Tibial nerve (tissue), 4 donors: ENCODE results near the gene GRM1. TPM values are rescaled to one million over a fixed set of nuclear protein-coding genes. Genes with fewer than 3 reads are reported as not detected.

ENCODE experiments used
- DNase-seq, 2 donors: peaks; one replicate each; pipeline ENCODE4 v3.0.0-alpha.2; 2019; ENCODE audit warnings: low spot score in 2 of 2
- H3K27ac ChIP-seq, 4 donors: fragments of 200-600 bp; sonication (generic) in 3 of 4; one replicate each; pipeline ENCODE4 v1.5.1; 2017 to 2019; ENCODE audit warnings: mild to moderate bottlenecking in 1 of 4
- H3K27me3 ChIP-seq, 2 donors: fragments of 200-600 bp; sonication (generic) in 1 of 2; one replicate each; pipeline versions ENCODE4 v1.5.1 to v1.6.0; 2017 to 2019
- H3K36me3 ChIP-seq, 3 donors: fragments of 200-600 bp; sonication (generic); one replicate each; pipeline ENCODE4 v1.5.1; 2018 to 2019
- H3K4me1 ChIP-seq, 4 donors: fragments of 200-600 bp; sonication (generic) in 3 of 4; one replicate each; pipeline ENCODE4 v1.5.1; 2017 to 2019
- H3K4me3 ChIP-seq, 4 donors: fragments of 200-600 bp; sonication (generic) in 3 of 4; one replicate each; pipeline ENCODE4 v1.5.1; 2017 to 2019; ENCODE audit warnings: mild to moderate bottlenecking in 1 of 4, moderate library complexity in 1 of 4
- H3K9me3 ChIP-seq, 4 donors: fragments of 200-600 bp; sonication (generic) in 3 of 4; one replicate each; pipeline ENCODE4 v1.5.1; 2017 to 2019
- EP300 ChIP-seq, 2 donors: sonication (generic); formaldehyde crosslinking; IDR thresholded peaks; one replicate each; pipeline ENCODE4 v1.6.1; 2017; ENCODE audit warnings: antibody characterized with exemption in 2 of 2, mild to moderate bottlenecking in 1 of 2
- POLR2A ChIP-seq, 2 donors: fragments of 450-650 bp; IDR thresholded peaks; one replicate each; pipeline ENCODE4 v1.6.1; 2017; ENCODE audit warnings: antibody characterized with exemption in 2 of 2, mild to moderate bottlenecking in 2 of 2, moderate library complexity in 2 of 2
- WGBS, 2 donors: methylation state at CpG; one replicate each; pipeline ENCODE4 v1.1.5; 2018; 5-methylcytosine and 5-hydroxymethylcytosine counted together
- total RNA-seq, 4 donors: library from RNA; depleted of rRNA; stranded (reverse); fragments of >200 nt; gene quantifications; one replicate each; pipeline ENCODE4 v1.1.0, GENCODE V29; 2016
- TF ChIP-seq, protein P1 (sequence below), 5 experiments: fragments of 200-600 bp in 3 of 5; fragments of 450-650 bp in 2 of 5; sonication (generic) in 3 of 5; IDR thresholded peaks; one replicate each; pipeline ENCODE4 v1.5.1; 2016 to 2019; ENCODE audit warnings: antibody characterized with exemption in 5 of 5, mild to moderate bottlenecking in 3 of 5, moderate library complexity in 2 of 5

Gene GRM1
- total RNA-seq, 4 donors from 2014 or later, result 0.30 to 0.63 (median 0.44) TPM; not detected in 1

DNA sequence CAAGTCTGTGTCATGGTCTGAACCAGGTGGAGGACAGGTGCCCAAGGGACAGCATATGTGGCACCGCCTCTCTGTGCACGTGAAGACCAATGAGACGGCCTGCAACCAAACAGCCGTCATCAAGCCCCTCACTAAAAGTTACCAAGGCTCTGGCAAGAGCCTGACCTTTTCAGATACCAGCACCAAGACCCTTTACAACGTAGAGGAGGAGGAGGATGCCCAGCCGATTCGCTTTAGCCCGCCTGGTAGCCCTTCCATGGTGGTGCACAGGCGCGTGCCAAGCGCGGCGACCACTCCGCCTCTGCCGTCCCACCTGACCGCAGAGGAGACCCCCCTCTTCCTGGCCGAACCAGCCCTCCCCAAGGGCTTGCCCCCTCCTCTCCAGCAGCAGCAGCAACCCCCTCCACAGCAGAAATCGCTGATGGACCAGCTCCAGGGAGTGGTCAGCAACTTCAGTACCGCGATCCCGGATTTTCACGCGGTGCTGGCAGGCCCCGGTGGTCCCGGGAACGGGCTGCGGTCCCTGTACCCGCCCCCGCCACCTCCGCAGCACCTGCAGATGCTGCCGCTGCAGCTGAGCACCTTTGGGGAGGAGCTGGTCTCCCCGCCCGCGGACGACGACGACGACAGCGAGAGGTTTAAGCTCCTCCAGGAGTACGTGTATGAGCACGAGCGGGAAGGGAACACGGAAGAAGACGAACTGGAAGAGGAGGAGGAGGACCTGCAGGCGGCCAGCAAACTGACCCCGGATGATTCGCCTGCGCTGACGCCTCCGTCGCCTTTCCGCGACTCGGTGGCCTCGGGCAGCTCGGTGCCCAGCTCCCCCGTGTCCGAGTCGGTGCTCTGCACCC, 405.2 kb downstream of the GRM1 start:
- DNase-seq, result no peak
- H3K4me3 ChIP-seq, result peak overlapping the region; percentile 19 to 53 (median 38)
- no peaks in the 10 kb centered on the region for H3K27me3 ChIP-seq
- WGBS, 2 donors, result 12 to 33% methylated on average over 15 to 49 of the region's 59 CpGs
- H3K27ac ChIP-seq, result no peak overlapping the region
- H3K36me3 ChIP-seq, result no peaks in the 10 kb centered on the region
- H3K9me3 ChIP-seq, result no peaks in the 10 kb centered on the region
- H3K4me1 ChIP-seq, result peaks cover 0 to 12% (median 0%) of the 10 kb centered on the region in 4 donors
- no peak for TF ChIP-seq POLR2A (IDR thresholded peaks at IDR 0.05)
- no peak for TF ChIP-seq EP300 (IDR thresholded peaks at IDR 0.05)
- TF ChIP-seq, protein P1, sequence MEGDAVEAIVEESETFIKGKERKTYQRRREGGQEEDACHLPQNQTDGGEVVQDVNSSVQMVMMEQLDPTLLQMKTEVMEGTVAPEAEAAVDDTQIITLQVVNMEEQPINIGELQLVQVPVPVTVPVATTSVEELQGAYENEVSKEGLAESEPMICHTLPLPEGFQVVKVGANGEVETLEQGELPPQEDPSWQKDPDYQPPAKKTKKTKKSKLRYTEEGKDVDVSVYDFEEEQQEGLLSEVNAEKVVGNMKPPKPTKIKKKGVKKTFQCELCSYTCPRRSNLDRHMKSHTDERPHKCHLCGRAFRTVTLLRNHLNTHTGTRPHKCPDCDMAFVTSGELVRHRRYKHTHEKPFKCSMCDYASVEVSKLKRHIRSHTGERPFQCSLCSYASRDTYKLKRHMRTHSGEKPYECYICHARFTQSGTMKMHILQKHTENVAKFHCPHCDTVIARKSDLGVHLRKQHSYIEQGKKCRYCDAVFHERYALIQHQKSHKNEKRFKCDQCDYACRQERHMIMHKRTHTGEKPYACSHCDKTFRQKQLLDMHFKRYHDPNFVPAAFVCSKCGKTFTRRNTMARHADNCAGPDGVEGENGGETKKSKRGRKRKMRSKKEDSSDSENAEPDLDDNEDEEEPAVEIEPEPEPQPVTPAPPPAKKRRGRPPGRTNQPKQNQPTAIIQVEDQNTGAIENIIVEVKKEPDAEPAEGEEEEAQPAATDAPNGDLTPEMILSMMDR (IDR thresholded peaks at IDR 0.05), result no peak

DNA sequence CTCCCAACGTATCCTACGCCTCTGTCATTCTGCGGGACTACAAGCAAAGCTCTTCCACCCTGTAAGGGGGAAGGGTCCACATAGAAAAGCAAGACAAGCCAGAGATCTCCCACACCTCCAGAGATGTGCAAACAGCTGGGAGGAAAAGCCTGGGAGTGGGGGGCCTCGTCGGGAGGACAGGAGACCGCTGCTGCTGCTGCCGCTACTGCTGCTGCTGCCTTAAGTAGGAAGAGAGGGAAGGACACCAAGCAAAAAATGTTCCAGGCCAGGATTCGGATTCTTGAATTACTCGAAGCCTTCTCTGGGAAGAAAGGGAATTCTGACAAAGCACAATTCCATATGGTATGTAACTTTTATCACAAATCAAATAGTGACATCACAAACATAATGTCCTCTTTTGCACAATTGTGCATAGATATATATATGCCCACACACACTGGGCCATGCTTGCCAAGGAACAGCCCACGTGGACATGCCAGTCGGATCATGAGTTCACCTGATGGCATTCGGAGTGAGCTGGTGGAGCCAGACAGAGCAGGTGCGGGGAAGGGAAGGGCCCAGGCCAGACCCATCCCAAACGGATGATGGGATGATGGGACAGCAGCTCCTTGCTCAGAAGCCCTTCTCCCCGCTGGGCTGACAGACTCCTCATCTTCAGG, 406.0 kb downstream of the GRM1 start:
- Histone ChIP-seq H3K4me1 (peaks cover 0 to 12% (median 0%) of the 10 kb centered on the region in 4 donors), H3K9me3 (no peaks in the 10 kb centered on the region), H3K27ac (no peak overlapping the region), H3K4me3 (peak overlapping the region in 3 of 4 donors; percentile 36 to 53 (median 41)), H3K27me3 (no peaks in the 10 kb centered on the region), H3K36me3 (no peaks in the 10 kb centered on the region)
- WGBS, 2 donors, result 40 to 48% methylated on average over 15 of the region's 15 CpGs
- TF ChIP-seq POLR2A (IDR thresholded peaks at IDR 0.05), result no peak
- no peak for TF ChIP-seq EP300 (IDR thresholded peaks at IDR 0.05)
- TF ChIP-seq, protein P1 (IDR thresholded peaks at IDR 0.05), result no peak
- no peak for DNase-seq

DNA sequence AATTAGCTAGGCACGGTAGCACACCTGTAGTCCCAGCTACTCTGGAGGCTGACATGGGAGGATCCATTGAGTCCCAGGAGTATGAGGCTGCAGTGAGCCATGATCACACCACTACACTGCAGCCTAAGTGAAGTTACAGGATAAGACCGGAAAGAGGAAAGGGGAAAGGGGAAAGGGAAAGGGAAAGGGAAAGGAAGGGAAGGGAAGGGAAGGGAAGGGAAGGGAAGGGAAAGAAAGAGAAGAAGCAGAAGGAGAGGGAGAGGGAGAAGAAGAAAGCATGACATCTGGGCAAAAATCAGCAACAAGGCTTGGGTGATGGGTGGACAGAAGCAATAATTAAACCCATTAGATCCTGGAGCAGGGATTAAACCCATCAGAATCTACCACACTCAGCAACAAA, 413.0 kb downstream of the GRM1 start:
- Histone ChIP-seq H3K4me3 (no peak overlapping the region), H3K36me3 (no peaks in the 10 kb centered on the region), H3K9me3 (no peaks in the 10 kb centered on the region), H3K27ac (no peak overlapping the region), H3K27me3 (no peaks in the 10 kb centered on the region), H3K4me1 (no peaks in the 10 kb centered on the region)
- DNase-seq, result no peak
- TF ChIP-seq POLR2A (IDR thresholded peaks at IDR 0.05), result no peak
- TF ChIP-seq EP300 (IDR thresholded peaks at IDR 0.05), result no peak
- TF ChIP-seq, protein P1 (IDR thresholded peaks at IDR 0.05), result no peak
- WGBS, 2 donors, result 86% methylated on average over 2 of the region's 2 CpGs

DNA sequence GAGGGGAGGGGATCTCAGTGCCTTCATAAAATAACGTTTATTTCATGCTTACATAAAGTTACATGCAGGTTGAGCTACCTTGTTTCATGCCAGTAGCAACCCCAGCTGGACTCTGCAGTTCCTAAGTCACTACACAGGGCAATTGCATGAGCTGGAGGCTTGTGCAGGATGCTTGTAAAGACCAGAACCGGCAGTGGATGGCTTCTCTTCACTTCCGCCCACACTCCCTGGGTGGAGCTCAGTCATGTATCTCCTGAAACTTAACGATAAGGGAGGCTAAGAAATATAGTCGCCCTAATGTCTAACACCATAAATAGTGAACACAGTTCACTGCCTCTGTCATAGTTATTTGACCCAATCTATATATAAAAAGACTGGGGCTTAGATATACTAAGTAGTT, 415.3 kb downstream of the GRM1 start:
- TF ChIP-seq, protein P1 (IDR thresholded peaks at IDR 0.05), result no peak
- no peak for TF ChIP-seq EP300 (IDR thresholded peaks at IDR 0.05)
- TF ChIP-seq POLR2A (IDR thresholded peaks at IDR 0.05), result no peak
- Histone ChIP-seq H3K27ac (no peak overlapping the region), H3K36me3 (no peaks in the 10 kb centered on the region), H3K9me3 (peaks cover 0 to 14% (median 0%) of the 10 kb centered on the region in 4 donors), H3K4me1 (no peaks in the 10 kb centered on the region), H3K27me3 (no peaks in the 10 kb centered on the region), H3K4me3 (no peak overlapping the region)
- WGBS, 2 donors, result 48 to 51% methylated on average over 5 of the region's 5 CpGs
- DNase-seq, result no peak

DNA sequence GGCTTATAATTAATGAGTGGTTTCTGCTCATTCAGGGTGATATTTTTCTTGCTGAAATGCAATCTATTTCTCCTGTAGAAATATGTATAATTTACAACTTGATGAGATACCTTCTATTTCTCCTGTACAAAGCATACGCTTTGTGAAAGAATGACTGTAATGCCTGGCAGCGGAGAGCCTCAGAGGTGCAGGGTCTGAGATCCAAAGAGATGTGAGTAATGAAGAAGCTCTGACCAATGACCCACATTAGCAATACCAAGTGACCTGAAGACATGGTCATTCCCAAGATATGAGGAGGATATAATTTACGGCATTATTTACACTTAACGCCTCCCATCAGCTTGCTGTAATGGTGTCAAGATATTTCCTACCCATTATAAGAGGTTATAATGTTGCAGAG, 416.4 kb downstream of the GRM1 start:
- 94 to 96% methylated on average over 4 of the region's 4 CpGs for WGBS, 2 donors
- Histone ChIP-seq H3K27ac (no peak overlapping the region), H3K36me3 (no peaks in the 10 kb centered on the region), H3K4me1 (no peaks in the 10 kb centered on the region), H3K27me3 (no peaks in the 10 kb centered on the region), H3K4me3 (no peak overlapping the region), H3K9me3 (peaks cover 0 to 19% (median 0%) of the 10 kb centered on the region in 4 donors)
- DNase-seq, result no peak
- TF ChIP-seq, protein P1 (IDR thresholded peaks at IDR 0.05), result no peak
- TF ChIP-seq POLR2A (IDR thresholded peaks at IDR 0.05) (no peak), EP300 (IDR thresholded peaks at IDR 0.05) (no peak)
